Measurements from ENCODE around the gene TM2D3.

GRCh38 chr15:101684877-101685276, 32.7 kb upstream of the TM2D3 start:
- no peak for TF ChIP-seq EZH2 (IDR thresholded peaks at IDR 0.05; ENCODE audit: insufficient read depth, poor library complexity, severe bottlenecking)
- TF ChIP-seq EZH2phosphoT487 (IDR thresholded peaks at IDR 0.05; ENCODE audit: insufficient read depth, low read depth) = no peak

All from GM23248 (cell line).